HG02798 (cell line): ENCODE results near the gene ZNF212.
"Not testable (repeated sequence)": the region's sequence is repeated elsewhere in the genome, so short reads cannot be mapped to it uniquely, and the experiment has no call there.

Experiments used
- ATAC-seq: cut with Tn5 transposase; IDR thresholded peaks from one replicate; pipeline ENCODE4 v1.9.1; 2021; ENCODE audit warnings: mild to moderate bottlenecking; ENCODE audit not compliant: unreplicated experiment, poor library complexity

Gene ZNF212

DNA sequence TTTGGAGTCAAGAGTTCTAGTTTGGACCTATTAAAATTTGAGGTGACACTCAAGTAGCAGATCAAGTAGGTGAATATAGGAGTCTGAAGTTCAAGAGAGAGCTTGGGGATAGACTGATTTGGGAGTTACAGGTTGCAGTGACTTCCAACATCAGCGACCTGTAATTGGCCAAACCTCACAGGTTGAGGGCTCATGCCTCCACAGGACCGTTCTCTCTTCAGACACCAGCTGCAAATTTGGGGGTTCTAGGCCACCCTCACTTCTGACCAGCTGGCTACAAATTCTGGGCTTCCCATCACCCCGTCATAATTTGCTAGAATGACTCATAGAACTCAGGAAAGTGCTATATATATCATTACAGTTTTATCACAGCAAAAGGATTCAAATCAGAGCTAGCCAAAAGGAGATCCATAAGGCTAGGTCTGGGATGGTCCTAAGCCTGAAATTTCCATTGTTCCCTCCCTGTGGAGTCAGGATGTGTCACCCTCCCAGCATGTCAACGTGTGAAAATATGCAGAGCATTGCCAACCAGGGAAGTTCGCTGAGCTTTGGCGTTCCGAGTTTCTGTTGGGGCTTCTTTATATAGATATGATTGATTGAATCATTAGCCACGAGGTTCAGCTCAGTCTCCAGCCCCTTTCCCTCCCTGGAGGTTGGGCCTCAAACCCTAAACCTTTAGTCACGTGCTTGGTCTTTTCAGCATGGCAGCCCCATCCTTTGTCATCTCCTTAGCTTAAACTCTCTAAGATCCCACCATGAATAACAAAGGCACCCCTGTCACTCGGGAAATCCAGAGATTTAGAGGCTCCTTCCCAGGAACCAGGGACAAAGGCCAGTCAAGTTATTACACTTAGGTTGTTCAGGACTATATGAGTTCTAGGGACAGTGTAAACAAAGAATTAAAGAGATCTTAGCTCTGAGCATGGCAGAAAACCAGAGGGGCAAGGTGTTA is 20.7 kb upstream of the ZNF212 start:
- no peak for ATAC-seq

DNA sequence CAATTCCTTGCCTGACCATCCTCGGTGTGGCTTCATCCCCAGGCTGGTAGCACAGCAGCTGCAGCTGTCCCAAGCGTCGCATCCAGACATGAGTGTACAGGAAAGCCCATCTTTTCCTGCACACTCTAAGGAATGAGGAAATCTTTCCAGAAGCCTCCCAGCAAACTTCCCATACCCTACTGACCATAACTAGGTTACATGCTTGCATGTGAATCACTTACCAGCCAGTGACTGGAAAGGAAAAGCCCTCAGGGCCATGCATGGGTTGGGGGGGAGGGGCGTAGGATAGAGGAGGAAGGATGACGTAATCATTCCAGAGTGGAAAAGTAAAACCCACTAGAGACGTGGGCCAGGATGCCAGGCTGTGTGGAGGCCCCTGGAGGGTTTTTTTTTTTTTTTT is 18.9 kb upstream of the ZNF212 start:
- no peak for ATAC-seq

DNA sequence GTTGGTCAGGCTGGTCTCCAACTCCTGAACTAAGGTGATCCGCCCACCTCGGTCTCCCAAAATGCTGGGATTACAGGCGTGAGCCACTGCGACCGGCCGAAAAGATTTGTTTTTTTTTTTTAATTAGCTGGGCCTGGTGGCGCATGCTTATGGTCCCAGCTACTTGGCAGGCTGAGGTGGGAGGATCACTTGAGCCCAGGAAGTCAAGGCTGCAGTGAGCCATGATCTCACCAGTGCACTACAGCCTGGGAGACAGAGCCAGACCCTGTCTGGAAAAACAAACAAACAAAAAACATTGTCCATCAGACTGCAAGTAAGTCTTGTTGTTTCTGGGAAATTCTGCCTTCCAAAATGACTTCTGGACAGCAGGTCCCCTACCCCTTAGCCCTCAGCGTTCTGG is 16.3 kb upstream of the ZNF212 start:
- ATAC-seq = no peak

DNA sequence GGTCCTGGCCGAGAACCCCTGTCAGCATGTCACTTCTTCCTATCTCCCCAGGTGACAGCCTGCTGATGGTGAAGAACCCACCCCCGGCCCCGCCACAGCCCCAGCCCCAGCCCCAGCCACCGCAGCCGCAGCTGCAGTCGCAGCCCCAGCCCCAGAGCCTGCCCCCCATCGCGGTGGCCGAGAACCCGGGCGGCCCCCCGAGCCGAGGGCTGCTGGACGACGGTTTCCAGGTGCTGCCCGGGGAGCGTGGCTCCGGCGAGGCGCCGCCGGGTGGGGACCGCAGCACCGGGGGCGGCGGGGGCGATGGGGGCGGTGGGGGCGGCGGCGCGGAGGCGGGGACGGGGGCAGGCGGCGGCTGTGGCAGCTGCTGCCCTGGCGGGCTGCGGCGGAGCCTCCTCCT is 15.7 kb upstream of the ZNF212 start:
- no peak for ATAC-seq

DNA sequence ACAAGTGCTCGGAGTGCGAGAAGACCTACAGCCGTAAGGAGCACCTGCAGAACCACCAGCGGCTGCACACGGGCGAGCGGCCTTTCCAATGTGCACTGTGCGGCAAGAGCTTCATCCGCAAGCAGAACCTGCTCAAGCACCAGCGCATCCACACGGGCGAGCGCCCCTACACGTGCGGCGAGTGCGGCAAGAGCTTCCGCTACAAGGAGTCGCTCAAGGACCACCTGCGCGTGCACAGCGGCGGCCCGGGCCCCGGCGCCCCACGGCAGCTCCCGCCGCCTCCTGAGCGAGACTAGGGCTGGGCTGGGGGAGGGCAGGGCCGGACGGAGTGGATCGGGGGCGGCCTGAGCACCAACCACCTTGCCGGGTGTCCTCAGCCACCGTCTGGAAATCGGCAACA is 15.1 kb upstream of the ZNF212 start:
- no peak for ATAC-seq

DNA sequence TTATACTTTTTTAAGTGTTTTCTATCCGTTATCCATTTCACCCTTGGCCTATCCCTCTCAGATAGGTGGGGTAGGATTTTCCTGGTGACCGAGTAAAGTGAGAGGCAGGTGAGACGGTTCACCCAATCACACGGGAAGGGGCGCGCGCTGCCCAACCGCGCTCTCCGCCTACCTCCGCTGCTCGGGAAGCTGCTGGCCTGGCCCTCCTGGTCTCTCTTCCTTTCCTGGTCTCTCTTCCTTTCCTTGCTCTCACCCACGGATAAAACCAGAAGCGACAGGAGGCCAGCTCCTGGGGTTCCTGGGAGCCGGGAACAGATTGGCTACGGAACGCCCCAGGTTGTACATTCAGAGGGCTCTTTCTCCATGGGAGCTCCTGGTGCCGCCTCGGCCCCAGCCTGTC is 14.3 kb upstream of the ZNF212 start:
- no peak for ATAC-seq

DNA sequence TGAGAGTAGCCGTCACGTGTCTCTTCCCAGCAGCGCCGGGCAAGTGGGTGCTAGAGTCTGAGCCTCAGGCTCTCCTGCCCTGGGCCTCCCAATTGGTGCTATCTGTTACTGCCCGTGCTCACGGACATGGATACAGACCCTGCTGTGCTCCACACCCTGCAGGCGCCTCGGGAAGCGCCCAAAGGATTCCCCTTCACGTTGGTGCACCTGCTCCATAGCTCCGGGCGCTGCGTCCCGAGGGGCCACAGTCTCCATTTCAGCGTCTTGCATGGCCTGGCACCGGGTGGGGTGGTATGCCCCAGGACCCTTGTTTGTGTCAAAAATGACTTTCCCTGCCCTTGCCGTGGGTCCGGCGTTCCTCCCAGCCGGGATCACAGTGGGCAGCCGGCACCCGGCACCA is 13.8 kb upstream of the ZNF212 start:
- no peak for ATAC-seq

DNA sequence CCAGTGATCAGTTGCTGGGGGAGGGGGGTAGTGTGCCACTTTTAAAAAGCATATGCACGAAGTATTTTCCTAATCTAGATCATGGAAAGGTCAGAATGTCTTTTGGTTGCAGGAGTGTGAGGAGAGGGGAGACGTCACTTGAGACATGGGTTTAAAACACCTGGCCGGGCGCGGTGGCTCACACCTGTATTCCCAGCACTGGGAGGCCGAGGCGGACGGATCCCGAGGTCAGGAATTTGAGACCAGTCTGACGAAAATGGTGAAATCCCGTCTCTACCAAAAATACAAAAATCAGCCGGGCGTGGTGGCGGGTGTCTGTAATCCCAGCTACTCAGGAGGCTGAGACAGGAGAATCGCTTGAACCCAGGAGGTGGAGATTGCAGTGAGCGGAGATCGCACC is 13.1 kb upstream of the ZNF212 start:
- not testable (repeated sequence) for ATAC-seq

DNA sequence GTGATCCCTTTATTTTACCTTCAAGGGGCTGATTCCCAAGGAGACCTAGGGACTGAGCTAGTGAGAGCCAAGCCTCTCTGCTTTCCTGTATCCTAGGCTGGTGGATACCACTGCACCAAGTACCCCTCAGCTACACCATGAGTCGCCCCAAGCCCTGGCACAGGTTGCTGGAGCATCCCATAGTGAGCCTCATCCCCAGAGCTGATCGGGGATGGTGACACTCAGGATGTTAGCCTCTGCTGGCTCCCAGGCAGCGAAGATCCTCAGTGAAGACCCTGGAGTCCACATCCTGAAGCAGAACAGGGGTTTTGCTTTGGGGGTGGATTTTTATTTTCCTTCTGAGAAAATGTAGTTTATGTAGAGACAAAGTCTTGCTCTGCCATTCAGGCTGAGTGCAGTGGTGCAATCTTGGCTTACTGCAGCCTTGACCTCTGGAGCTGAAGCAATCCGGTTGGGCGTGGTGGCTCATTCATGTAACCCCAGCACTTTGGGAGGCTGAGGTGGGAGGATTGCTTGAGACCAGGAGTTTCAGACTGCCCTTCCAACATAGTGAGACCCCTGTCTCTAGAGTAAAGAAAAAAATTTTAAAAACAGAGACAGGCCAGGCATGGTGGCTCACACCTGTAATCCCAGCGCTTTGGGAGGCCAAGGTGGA is 12.5 kb upstream of the ZNF212 start:
- ATAC-seq = no peak

DNA sequence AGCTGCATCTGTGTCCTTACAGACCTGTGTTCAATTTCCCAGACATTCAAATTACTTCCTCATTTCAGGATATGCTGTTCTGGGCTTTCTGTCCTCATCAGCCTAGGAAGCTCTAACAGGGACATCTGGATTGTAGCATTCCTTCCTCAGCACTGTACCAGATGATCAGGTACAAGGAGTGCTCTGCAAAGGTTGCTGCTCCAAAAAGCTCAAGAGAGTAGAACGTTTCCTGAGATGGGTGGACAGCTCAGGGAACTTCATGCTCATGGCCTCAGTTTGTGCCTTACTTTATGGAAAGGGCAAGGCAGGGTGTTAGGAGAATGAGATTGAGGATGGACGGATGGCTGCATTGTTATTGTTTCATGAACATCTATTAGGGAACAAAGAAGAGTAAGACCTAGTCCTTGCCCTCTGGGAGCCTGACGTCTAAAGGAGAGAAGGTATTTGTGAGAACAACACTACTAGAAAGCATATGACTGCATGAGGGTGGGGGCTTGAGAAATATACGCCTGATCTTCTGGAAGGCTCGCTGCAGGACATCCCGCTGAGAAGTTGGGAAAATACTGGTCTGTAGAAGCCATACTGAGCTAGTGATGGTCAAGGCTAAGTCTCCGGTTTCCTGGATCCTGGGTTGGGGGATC is 10.5 kb upstream of the ZNF212 start:
- ATAC-seq = no peak

DNA sequence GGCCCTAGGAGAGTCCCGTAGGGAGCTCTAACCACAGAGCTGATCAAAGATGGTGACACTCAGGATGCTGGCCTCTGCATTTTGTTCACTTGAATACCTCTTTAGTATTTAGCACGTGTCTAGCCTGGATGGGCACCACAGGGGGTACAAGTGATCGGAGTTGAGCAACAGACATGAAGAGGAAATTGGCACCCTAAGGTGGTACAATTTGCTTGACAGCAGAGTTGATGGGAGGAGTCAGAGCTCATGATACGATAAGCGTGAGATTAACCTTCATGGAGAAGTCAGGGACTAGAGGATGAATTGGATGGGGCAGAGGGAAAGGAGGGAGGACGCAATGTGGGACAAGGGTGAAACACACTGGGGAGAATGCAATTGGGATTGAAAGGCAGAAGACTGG is 9.9 kb upstream of the ZNF212 start:
- ATAC-seq = no peak

DNA sequence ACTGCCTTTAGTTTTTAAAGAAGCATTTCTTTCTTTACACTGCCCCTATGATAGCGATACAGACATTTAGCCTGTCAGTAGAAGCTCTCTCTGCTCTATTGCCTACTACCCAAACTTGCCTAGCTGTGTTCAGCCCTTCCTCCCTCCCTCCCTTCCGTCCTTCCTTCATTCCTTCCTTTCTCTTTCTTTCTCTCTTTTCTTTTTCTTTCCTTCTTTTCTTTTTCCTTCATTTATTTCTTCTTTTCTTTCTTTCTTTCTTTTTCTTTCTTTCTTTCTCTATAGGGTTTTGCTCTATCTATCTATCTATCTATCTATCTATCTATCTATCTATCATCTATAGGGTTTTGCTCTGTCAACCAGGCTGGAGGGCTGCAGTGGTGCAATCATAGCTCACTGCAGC is 7.1 kb upstream of the ZNF212 start:
- no peak for ATAC-seq

DNA sequence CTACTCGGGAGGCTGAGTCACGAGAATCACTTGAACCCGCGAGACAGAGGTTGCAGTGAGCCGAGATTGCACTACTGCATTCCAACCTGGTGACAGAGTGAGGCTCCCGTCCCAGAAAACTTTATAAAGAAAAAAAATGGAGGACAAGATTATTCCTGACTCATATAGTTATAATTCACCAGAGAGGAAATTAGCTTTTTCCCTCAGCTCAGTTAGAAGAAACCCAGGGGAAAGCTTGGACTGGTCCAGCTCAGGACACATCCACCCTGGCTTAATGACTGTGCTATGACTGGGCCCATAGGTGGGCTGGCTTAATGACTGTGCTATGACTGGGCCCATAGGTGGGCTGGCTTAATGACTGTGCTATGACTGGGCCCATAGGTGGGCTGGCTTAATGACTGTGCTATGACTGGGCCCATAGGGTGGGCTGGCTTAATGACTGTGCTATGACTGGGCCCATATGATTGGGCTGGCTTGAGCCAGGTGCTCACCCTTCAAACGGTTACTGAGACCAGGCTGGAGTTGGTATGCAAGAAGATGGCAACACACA is 5.7 kb upstream of the ZNF212 start:
- ATAC-seq = not testable (repeated sequence)

DNA sequence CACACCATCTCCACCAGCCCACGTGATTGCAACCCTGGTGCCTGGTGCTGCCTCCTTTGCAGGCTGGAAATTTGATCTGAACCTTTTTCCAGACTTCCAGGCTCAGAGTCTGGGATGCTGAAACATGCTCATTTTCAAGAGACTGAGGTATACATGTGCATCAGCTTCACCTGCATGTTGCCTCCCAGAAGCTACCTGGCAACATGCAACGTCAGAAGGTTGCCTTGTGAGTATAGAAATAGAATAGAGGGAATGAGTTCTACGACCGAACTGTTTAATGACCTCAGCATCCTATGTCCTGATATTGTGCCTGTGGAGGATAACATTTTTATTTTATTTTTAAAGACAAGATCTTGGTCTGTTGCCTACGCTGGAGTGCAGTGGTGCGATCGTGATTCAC is 1.9 kb upstream of the ZNF212 start:
- ATAC-seq = no peak

DNA sequence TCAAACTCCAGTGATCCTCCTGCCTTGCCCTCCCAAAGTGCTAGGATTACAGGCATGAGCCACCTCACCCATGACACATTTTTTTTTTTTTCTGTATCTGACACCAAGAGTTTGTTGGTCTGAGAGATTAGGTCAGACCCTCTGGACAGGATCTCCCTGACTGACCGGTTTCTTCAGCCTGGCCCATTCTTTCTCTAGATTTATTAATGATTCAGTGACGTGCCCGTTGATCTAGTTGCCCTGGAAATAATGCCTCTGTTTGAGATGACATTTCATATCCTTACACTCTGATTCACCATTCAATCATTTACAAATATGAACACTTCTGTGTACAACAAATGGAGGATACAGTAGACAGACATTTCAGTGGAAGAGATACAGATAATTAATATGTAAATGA is 1.4 kb upstream of the ZNF212 start:
- no peak for ATAC-seq

DNA sequence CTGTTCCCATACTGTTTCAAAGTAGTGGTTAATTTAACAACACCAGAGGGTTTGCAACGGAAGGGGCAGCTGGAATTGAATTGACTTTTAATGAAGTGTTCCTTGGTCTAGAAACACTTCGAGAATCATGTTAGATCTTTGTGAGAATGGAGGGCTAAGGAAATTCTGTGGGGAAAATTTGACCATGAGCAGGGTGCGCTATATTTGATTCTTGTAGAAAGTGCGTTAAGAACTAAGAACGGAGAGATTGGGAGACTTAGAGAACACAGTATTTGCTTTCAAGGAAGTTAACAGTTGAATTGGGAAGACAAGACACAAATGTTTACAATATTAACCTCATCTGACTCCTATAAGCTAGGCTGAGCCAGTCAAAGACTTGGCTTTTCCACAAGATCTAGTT is 1.2 kb downstream of the ZNF212 start:
- ATAC-seq = no peak

DNA sequence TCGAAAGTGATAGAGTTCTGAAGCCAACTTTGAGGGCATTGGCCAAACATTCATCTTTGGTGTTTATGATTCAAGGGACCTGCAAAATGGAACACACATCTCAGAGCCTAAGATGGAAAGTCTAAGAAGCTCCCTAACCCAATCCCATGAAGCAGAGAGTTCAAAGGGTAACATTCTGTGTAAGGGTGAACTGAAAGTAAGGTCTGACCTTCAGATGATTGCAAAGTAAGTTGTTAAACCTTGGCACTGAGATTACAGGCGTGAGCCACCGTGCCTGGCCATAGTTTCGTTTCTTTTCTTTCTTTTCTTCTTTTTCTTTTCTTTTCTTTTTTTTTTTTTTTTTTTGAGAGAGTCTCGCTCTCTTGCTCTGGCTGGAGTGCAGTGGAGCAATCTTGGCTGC is 2.2 kb downstream of the ZNF212 start:
- no peak for ATAC-seq

DNA sequence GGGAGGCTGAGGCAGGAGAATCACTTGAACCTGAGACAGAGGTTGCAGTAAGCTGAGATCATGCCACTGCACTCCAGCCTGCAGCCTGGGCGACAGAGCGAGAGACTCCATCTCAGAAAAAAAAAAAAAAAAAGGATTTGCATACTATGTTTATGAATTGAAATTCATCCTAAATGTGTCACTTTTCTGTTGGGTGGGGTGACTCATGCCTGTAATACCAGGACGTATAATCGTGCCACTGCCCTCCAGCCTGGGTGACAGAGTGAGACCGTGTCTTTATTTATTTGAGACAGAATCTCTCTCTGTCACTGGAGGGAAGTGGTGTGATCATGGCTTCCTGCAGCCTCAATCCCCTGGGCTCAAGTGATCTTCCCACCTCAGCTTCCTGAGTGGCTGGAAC is 5.8 kb downstream of the ZNF212 start:
- ATAC-seq = no peak

DNA sequence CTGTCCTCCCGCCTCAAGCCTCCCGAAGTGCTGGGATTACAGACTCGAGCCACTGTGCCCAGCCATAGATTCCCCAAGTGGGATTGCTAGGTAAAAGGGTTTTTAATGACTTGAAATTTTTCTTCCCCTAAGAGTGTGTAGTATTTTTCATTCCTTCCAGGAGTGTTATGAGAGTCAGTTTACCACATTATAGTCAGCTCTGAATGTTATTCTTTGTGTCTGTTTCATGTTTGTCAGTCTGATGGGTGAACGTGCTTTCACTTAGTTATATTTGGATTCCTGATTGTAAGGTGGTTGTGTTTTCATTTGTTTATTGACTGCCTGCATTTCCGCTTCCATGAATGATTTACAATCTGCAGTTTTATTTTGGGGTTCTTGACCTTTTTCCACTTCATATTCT is 6.3 kb downstream of the ZNF212 start:
- ATAC-seq = no peak

DNA sequence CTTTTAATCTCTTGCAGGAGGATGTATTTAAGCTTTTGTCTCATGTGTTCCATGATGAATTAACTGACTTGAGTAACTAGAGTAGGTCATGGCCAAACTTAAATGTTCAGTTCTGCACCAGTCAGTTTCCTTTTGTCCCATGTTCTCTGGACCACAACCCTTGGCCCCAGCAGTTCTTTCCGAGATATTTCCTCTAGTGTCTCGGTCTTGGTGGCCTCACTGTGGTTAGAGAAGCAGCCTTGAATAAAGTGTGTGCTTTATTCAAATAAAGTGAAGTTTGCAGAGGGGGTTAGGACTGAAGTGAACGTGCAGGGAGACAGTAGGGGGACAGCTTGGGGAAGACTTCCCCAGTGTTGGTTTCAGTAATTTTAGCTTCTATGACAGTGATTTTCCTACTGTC is 9.3 kb downstream of the ZNF212 start:
- ATAC-seq = no peak

DNA sequence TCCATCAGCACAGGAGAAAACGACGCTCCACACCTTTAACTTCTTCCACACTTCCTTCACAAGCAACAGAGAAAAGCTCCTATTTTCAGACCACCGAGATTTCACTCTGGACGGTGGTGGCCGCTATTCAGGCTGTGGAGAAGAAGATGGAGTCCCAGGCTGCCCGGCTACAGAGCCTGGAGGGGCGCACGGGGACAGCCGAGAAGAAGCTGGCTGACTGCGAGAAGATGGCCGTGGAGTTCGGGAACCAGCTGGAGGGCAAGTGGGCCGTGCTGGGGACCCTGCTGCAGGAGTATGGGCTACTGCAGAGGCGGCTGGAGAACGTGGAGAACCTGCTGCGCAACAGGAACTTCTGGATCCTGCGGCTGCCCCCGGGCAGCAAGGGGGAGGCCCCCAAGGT is 10.7 kb downstream of the ZNF212 start:
- ATAC-seq = not testable (repeated sequence)
